ENCODE measurements around the gene AGPS. TPM values are rescaled to one million over a fixed set of nuclear protein-coding genes. Genes with fewer than 3 reads are reported as not detected.

Gene AGPS
- total RNA-seq, 3 donors from 2014 or later (not counting 1 experiment from before 2014, with no cell fraction given) = 27.4 to 36.0 (median 35.6) TPM

DNA sequence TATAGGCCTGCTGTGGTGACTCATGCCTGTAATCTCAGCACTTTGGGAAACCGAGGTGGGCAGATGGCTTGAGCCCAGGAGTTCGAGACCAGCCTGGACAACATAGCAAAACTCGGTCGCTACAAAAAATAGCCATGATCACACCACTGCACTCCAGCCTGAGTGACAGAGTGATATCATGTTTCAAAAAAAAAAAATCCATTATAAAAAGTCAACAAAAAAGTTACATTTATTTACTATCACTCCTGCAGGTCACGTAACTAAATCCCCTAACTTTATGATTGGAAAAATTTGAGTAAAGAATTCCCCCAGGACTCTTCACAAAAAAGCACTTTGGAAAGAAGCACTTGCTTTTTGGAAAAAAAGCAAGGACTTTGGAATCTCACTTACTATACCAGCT lies 46.4 kb upstream of the AGPS start:
- no peak overlapping the region for H3K27ac ChIP-seq (ENCODE audit: low read length)
- Mint-ChIP-seq H3K9me3 (no peaks in the 10 kb centered on the region), H3K4me1 (no peaks in the 10 kb centered on the region), H3K36me3 (no peaks in the 10 kb centered on the region), H3K27ac (no peak overlapping the region), H3K27me3 (ENCODE audit: low read depth in 2 of 2) (no peaks in the 10 kb centered on the region), H3K4me3 (no peak overlapping the region)
- intact Hi-C loops (cut with micrococcal nuclease) = no loop called here
- no peak overlapping the region for H3K4me3 ChIP-seq (ENCODE audit: low read length)
- DNase-seq (no peak), ATAC-seq (no peak)
- H3K36me3 ChIP-seq (ENCODE audit: control insufficient read depth, insufficient read depth, low read length) = no peaks in the 10 kb centered on the region
- H3K4me1 ChIP-seq (ENCODE audit: control insufficient read depth, insufficient read depth, low read length) = no peaks in the 10 kb centered on the region
- no peaks in the 10 kb centered on the region for H3K27me3 ChIP-seq (ENCODE audit: control insufficient read depth, insufficient read depth, low read length)
- H3K9me3 ChIP-seq (ENCODE audit: control insufficient read depth, insufficient read depth, low read length) = no peaks in the 10 kb centered on the region
- TF ChIP-seq, protein P1, sequence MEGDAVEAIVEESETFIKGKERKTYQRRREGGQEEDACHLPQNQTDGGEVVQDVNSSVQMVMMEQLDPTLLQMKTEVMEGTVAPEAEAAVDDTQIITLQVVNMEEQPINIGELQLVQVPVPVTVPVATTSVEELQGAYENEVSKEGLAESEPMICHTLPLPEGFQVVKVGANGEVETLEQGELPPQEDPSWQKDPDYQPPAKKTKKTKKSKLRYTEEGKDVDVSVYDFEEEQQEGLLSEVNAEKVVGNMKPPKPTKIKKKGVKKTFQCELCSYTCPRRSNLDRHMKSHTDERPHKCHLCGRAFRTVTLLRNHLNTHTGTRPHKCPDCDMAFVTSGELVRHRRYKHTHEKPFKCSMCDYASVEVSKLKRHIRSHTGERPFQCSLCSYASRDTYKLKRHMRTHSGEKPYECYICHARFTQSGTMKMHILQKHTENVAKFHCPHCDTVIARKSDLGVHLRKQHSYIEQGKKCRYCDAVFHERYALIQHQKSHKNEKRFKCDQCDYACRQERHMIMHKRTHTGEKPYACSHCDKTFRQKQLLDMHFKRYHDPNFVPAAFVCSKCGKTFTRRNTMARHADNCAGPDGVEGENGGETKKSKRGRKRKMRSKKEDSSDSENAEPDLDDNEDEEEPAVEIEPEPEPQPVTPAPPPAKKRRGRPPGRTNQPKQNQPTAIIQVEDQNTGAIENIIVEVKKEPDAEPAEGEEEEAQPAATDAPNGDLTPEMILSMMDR (IDR thresholded peaks at IDR 0.05) = no peak
- 93% methylated on average over 4 of the region's 5 CpGs for WGBS (ENCODE audit: insufficient coverage)

DNA sequence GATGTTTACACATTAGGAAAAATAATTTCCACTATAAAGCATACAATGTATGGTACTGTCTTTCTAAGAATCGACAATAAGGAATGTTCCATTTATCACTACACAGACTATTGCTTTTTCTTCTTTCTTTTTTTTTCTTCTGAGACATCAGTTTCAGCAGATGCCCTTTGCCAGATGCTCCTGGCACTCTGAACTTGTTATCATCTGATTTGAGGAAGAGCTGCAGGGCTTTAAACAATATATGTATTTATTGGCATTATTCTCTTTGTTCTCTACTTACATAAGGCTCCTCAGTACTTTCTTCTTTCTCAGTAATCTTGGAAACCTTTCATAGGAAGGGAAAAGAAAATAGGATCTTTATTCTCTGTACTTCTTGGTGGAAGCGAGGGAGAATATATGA lies 45.0 kb upstream of the AGPS start:
- 83% methylated on average over 1 of the region's 2 CpGs for WGBS (ENCODE audit: insufficient coverage)
- Histone ChIP-seq H3K4me3 (ENCODE audit: low read length) (no peak overlapping the region), H3K9me3 (ENCODE audit: control insufficient read depth, insufficient read depth, low read length) (no peaks in the 10 kb centered on the region), H3K4me1 (ENCODE audit: control insufficient read depth, insufficient read depth, low read length) (no peaks in the 10 kb centered on the region), H3K27ac (ENCODE audit: low read length) (no peak overlapping the region), H3K36me3 (ENCODE audit: control insufficient read depth, insufficient read depth, low read length) (no peaks in the 10 kb centered on the region), H3K27me3 (ENCODE audit: control insufficient read depth, insufficient read depth, low read length) (no peaks in the 10 kb centered on the region)
- ATAC-seq (no peak), DNase-seq (no peak)
- no peaks in the 10 kb centered on the region for H3K4me1 Mint-ChIP-seq
- no peaks in the 10 kb centered on the region for H3K27me3 Mint-ChIP-seq (ENCODE audit: low read depth in 2 of 2)
- H3K9me3 Mint-ChIP-seq = no peaks in the 10 kb centered on the region
- H3K27ac Mint-ChIP-seq = no peak overlapping the region
- H3K36me3 Mint-ChIP-seq = no peaks in the 10 kb centered on the region
- no peak overlapping the region for H3K4me3 Mint-ChIP-seq
- TF ChIP-seq, protein P1 (IDR thresholded peaks at IDR 0.05) = no peak
- intact Hi-C loops (cut with micrococcal nuclease) = no loop called here

DNA sequence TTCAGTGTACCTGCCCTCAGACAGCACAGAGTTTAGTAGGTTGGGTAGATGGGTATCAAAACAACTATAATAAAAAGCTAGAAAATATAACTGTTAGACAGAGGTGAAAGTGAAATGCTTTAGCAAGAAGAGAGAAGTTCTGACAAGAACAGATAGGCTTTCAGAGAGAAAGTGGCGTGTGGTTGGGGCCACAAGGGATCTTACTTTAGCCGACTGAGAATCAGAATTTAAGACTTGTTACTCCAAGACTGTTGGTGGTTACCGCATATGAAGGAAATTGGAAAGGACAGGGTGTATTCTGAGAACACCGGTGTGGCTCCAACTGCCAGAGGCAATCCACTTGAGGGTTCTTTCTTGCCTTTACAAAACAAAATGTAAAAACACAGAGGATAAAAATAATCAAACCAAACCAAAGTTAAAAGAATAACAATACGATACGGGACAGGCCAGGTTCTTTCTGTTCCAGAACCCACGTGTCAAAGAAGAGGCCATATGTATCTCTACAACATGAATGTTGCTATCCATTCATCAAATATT lies 44.4 kb upstream of the AGPS start:
- no peaks in the 10 kb centered on the region for H3K9me3 Mint-ChIP-seq
- no peak overlapping the region for H3K4me3 Mint-ChIP-seq
- 43% methylated on average over 6 of the region's 7 CpGs for WGBS (ENCODE audit: insufficient coverage)
- no peaks in the 10 kb centered on the region for H3K9me3 ChIP-seq (ENCODE audit: control insufficient read depth, insufficient read depth, low read length)
- TF ChIP-seq, protein P1 (IDR thresholded peaks at IDR 0.05) = no peak
- H3K27me3 ChIP-seq (ENCODE audit: control insufficient read depth, insufficient read depth, low read length) = no peaks in the 10 kb centered on the region
- intact Hi-C loops (cut with micrococcal nuclease) = no loop called here
- no peaks in the 10 kb centered on the region for H3K36me3 ChIP-seq (ENCODE audit: control insufficient read depth, insufficient read depth, low read length)
- no peaks in the 10 kb centered on the region for H3K36me3 Mint-ChIP-seq
- H3K27ac Mint-ChIP-seq = no peak overlapping the region
- no peak overlapping the region for H3K27ac ChIP-seq (ENCODE audit: low read length)
- H3K4me1 ChIP-seq (ENCODE audit: control insufficient read depth, insufficient read depth, low read length) = no peaks in the 10 kb centered on the region
- H3K27me3 Mint-ChIP-seq (ENCODE audit: low read depth in 2 of 2) = no peaks in the 10 kb centered on the region
- no peak for ATAC-seq
- no peak overlapping the region for H3K4me3 ChIP-seq (ENCODE audit: low read length)
- DNase-seq = no peak
- no peaks in the 10 kb centered on the region for H3K4me1 Mint-ChIP-seq

All from natural killer cell (primary cell).